GM13977 (cell line): ENCODE data around the gene PROM1.

Experiments
- DNase-seq: peaks from one replicate; pipeline ENCODE4 v3.0.0; 2012; ENCODE audit warnings: low spot score
- in situ Hi-C: fragments of 300-500 bp; cut with MboI; formaldehyde crosslinking; loops from one replicate; pipeline ENCODE4 v1.12.0; 2022; ENCODE audit warnings: low sequenced_read_pairs, low pct_unique_long_range_greater_than_20kb, mixed read lengths, inconsistent platforms; ENCODE audit not compliant: unreplicated experiment
- TF ChIP-seq, protein P1 (sequence below): IDR thresholded peaks from 2 replicates; pipeline ENCODE4 v1.5.1; 2012; ENCODE audit warnings: mild to moderate bottlenecking, control low read depth; ENCODE audit not compliant: insufficient read depth; ENCODE audit errors: extremely low read depth, missing control alignments

PROM1 gene

DNA sequence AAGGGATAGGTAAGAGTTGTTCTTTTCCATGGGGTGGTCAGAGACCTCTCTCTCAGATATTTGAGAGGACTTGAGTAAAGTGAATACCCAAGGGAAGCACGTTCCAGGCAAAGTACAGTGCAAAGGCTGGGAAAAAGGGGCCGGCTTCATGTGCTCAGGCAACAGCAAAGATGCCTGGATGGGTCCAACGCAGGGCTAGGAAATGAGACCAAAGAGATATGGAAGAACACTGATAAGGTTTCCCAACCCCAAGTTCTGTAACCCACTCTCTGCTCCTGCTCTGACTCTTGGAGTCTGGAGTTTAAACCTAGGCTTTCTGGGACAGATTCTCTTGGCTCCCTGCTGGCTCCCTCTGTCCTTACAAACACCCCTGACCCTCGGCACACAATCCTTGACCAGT lies 36.2 kb upstream of the PROM1 start:
- in situ Hi-C loops: no loop called here
- no peak for DNase-seq
- TF ChIP-seq, protein P1, sequence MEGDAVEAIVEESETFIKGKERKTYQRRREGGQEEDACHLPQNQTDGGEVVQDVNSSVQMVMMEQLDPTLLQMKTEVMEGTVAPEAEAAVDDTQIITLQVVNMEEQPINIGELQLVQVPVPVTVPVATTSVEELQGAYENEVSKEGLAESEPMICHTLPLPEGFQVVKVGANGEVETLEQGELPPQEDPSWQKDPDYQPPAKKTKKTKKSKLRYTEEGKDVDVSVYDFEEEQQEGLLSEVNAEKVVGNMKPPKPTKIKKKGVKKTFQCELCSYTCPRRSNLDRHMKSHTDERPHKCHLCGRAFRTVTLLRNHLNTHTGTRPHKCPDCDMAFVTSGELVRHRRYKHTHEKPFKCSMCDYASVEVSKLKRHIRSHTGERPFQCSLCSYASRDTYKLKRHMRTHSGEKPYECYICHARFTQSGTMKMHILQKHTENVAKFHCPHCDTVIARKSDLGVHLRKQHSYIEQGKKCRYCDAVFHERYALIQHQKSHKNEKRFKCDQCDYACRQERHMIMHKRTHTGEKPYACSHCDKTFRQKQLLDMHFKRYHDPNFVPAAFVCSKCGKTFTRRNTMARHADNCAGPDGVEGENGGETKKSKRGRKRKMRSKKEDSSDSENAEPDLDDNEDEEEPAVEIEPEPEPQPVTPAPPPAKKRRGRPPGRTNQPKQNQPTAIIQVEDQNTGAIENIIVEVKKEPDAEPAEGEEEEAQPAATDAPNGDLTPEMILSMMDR: no peak

DNA sequence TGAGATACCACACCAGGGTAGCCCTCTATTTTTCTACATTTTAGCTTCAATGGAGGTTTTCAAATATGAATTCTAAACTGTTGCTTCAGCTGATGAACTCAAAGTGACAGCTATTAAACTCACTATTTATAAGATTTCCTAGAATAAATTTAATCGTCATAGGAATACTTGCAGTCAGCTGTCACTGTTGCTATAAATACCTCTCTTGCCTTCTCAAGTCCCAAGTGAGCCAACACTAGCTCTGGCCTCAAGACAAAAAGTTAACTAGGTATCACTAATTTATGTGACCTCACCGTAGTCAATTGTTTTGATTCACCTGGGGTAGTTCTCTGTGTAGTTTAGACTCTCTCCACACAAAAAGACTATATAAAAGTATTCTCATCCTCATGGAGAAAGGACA lies 34.3 kb upstream of the PROM1 start:
- in situ Hi-C loops: no loop called here
- no peak for DNase-seq
- TF ChIP-seq, protein P1: no peak

DNA sequence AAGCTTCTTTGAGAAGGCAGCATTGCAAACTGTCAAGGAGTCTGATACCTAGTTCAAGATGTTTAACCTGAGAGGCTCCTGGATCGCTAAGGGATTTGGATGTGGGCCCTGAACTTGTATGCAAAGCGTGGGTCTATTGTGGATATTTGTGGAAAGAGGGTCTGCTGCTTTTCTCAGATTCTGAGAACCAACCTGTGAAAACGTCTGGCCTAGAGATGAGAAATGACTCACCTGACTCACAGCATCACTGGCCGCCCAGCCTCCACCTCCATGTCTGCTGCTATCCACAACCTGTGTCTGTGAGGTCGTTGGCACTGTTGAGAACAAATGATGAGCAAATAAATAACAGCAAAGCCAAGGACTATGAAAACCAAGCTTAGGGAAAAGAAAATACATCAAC lies 33.3 kb upstream of the PROM1 start:
- no peak for DNase-seq
- TF ChIP-seq, protein P1: no peak
- in situ Hi-C loops: no loop called here

DNA sequence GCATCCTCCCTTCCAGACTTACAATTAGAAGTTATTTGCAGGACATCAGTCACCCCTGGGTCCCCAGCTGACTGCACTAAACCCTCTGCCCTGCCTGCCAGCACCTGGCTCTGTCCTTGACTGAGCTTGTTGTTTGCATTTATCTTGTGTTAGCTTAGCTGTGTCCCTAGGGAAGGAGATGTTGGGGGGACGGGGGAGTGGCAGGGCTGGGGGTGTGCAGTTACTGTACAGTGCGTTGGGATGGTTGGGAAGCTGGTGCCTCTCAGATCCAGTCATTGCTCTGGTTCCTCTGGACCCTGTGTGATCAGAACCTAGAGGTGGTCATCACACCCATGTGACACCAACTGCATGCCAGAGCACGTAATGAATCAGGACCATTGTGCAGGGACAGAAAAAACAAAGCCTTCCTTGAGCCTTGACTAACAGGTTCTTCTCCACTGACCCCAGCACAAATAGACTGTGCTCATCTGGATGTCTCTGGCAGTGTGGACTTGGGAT lies 32.7 kb upstream of the PROM1 start:
- in situ Hi-C loops: no loop called here
- TF ChIP-seq, protein P1: no peak
- no peak for DNase-seq

DNA sequence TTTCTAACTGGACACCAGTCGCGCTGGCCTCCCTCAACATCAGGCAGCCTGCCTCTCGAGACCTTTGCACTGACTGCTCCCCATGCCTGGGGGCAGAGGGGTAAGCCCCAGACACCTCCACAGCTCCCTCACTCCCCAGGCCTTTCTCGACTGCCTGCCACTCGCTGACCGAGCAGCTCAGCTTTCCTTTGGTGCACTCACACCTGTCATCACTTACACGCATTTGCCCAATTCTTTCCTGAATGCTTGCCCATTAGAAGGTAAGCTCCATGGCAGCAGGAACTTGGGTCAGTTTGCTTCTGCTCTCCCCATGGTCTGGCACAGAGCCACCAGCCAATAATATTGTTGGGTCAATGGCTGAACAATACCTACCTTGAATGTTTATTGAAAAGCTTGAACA lies 32.2 kb upstream of the PROM1 start:
- TF ChIP-seq, protein P1: no peak
- DNase-seq: no peak
- in situ Hi-C loops: no loop called here

DNA sequence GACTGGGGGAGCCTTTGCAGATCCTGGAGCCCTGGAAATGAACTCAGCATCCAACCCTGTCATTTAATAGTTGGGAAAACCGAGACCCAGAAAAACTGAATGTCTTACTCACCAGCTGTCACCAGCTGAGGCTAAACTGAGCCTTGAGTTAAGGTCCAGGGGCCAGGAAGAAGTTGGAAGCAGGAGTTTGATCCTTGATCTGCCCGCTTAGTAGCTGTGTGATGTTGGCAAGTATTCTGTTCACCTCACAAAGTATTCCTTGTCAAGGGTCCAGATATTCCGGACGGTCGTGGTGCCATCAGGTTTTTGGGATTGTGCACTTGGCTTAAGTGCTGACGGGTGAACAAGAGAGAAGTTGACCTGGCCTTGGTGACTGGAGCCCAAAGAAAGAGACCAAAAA lies 30.7 kb upstream of the PROM1 start:
- DNase-seq: no peak
- in situ Hi-C loops: no loop called here
- TF ChIP-seq, protein P1: no peak

DNA sequence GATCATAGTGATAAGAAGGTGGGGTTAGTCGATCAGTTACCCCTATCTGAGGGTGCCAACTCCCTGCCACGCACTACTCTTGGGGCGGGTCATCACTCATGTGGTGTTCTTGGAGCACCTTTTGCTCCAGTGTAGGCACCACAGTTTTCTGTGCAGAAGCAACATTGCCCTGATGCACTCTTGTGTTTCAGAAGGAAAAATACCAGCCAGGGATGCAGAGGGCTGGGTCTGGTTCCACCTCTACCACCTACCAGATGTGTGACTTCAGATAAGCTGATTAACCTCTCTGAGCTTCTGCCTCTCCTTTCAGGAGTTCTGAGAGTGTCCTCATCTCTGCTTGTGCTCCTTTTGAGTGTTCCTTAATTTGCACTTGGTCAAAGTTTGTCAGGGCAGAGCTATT lies 29.9 kb upstream of the PROM1 start:
- in situ Hi-C loops: no loop called here
- DNase-seq: no peak

More for the DNA sequence above, 29.9 kb upstream of the PROM1 start:
- TF ChIP-seq, protein P1: no peak
